Measurements from ENCODE around the gene MRFAP1. TPM values are rescaled to one million over a fixed set of nuclear protein-coding genes. Genes with fewer than 3 reads are reported as not detected.

MRFAP1 gene
- total and polyA plus RNA-seq, 2 experiments from 2014 or later = 221 to 256 TPM

DNA sequence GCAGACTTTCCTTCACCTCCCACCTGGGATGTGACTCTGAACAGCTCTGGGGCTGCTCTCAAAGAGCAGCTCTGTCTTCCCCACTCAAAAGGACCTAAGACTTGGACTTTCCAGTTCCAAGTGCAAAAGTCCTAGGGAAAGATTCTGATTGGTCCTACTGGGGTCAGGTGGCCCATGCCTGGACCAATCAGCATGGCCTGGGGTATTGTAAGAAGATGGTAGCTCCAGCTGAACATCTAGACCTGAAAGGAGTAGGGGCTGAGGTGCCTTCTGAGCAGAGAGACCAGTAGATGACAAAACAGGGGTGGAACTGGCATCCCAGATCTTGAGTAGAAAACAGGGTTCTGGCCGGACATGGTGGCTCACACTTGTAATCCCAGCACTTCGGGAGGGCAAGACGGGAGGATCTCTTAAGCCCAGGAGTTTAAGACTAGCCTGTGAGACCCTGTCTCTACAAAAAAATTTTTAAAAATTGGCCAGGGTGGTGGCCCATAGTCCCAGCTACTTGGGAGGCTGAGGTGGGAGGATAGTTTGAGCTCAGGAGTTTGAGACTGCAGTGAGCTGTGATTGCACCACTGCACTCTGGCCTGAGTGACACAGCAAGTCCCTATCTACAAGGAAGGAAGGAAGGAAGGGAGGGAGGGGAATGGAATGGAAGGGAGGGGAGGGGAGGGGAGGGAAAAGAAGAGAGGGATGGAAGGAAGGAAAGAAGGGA, 27.4 kb upstream of the MRFAP1 start:
- Histone ChIP-seq H2AFZ (no peak overlapping the region), H3K4me2 (no peak overlapping the region), H3K4me1 (ENCODE audit: insufficient read depth) (no peaks in the 10 kb centered on the region), H3K9me2 (replicated peaks; ENCODE audit: insufficient read depth) (no peaks in the 10 kb centered on the region), H3K27me3 (no peaks in the 10 kb centered on the region), H3K27ac (no peak overlapping the region), H3K79me2 (no peaks in the 10 kb centered on the region), H3K4me3 (no peak overlapping the region), H3K9me3 (ENCODE audit: low read depth) (no peaks in the 10 kb centered on the region), H3K36me3 (replicated peaks; ENCODE audit: insufficient read depth, low read depth) (no peaks in the 10 kb centered on the region), H4K20me1 (ENCODE audit: insufficient read depth, poor library complexity, severe bottlenecking) (no peaks in the 10 kb centered on the region)
- 98% methylated on average over 3 of the region's 3 CpGs for WGBS (ENCODE audit: low lambda C conversion rate, missing lambda C conversion rate)
- DNase-seq (ENCODE audit: low spot score) = no peak
- TF ChIP-seq EZH2phosphoT487 (IDR thresholded peaks at IDR 0.05; ENCODE audit: low read depth, severe bottlenecking, unreplicated experiment) (no peak), EZH2 (IDR thresholded peaks at IDR 0.05; ENCODE audit: borderline replicate concordance) (no peak)
- TF ChIP-seq, protein P1, sequence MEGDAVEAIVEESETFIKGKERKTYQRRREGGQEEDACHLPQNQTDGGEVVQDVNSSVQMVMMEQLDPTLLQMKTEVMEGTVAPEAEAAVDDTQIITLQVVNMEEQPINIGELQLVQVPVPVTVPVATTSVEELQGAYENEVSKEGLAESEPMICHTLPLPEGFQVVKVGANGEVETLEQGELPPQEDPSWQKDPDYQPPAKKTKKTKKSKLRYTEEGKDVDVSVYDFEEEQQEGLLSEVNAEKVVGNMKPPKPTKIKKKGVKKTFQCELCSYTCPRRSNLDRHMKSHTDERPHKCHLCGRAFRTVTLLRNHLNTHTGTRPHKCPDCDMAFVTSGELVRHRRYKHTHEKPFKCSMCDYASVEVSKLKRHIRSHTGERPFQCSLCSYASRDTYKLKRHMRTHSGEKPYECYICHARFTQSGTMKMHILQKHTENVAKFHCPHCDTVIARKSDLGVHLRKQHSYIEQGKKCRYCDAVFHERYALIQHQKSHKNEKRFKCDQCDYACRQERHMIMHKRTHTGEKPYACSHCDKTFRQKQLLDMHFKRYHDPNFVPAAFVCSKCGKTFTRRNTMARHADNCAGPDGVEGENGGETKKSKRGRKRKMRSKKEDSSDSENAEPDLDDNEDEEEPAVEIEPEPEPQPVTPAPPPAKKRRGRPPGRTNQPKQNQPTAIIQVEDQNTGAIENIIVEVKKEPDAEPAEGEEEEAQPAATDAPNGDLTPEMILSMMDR (IDR thresholded peaks at IDR 0.05; ENCODE audit: poor library complexity) = no peak

DNA sequence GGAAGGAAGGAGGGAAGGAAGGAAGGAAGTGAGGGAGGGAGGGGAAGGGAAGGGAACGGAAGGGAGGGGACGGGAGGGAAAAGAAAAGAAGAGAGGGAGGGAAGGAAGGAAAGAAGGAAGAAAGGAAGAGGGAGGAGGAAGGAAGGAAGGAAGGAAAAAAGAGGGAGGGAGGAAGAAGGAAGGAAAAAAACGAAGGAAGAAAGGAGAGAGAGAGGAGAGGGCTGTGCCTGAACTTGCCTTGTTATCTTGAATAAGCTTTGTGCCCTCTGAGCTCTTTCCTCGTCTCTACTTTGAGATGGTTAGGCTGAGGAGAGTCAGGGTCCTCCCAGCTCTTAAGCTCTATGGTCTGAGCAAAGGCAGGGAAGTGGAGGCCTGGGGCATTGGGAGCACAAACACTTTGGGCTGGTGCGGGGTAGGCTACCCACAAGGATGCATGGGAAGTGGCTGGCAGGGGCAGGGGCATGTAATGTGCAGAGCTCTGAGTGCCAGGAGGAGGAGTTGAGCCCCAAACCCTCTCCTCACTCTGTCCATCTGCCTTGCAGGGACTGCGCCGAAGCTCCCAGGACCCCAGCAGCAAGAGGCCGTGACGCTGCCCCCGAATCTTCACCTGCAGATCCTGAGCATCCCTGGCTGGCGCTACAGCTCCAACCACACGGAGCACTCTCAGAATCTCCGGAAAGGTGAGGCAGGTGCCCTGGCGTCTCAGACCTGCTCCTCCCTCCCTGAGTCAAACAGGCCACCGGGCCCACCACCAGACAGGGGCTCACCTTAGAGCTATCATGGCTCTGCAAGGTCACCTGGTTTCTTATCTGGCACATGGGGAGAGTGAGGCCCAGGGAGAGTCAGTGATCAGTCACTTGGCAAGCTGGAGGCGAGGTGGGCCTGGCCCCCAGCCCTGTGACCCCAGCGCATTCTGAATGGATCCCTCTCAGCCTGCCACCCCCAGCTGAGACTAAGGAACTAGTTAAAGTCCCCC, 26.5 kb upstream of the MRFAP1 start:
- H3K4me1 ChIP-seq (ENCODE audit: insufficient read depth) = no peaks in the 10 kb centered on the region
- H3K27ac ChIP-seq = no peak overlapping the region
- H3K36me3 ChIP-seq (replicated peaks; ENCODE audit: insufficient read depth, low read depth) = no peaks in the 10 kb centered on the region
- TF ChIP-seq EZH2phosphoT487 (IDR thresholded peaks at IDR 0.05; ENCODE audit: low read depth, severe bottlenecking, unreplicated experiment) (no peak), EZH2 (IDR thresholded peaks at IDR 0.05; ENCODE audit: borderline replicate concordance) (no peak)
- TF ChIP-seq, protein P1 (IDR thresholded peaks at IDR 0.05; ENCODE audit: poor library complexity) = no peak
- no peak overlapping the region for H3K4me2 ChIP-seq
- no peaks in the 10 kb centered on the region for H3K9me3 ChIP-seq (ENCODE audit: low read depth)
- H3K27me3 ChIP-seq = no peaks in the 10 kb centered on the region
- no peaks in the 10 kb centered on the region for H3K9me2 ChIP-seq (replicated peaks; ENCODE audit: insufficient read depth)
- no peaks in the 10 kb centered on the region for H3K79me2 ChIP-seq
- H2AFZ ChIP-seq = no peak overlapping the region
- no peak overlapping the region for H3K4me3 ChIP-seq
- no peak for DNase-seq (ENCODE audit: low spot score)
- 89% methylated on average over 15 of the region's 17 CpGs for WGBS (ENCODE audit: low lambda C conversion rate, missing lambda C conversion rate)
- no peaks in the 10 kb centered on the region for H4K20me1 ChIP-seq (ENCODE audit: insufficient read depth, poor library complexity, severe bottlenecking)

DNA sequence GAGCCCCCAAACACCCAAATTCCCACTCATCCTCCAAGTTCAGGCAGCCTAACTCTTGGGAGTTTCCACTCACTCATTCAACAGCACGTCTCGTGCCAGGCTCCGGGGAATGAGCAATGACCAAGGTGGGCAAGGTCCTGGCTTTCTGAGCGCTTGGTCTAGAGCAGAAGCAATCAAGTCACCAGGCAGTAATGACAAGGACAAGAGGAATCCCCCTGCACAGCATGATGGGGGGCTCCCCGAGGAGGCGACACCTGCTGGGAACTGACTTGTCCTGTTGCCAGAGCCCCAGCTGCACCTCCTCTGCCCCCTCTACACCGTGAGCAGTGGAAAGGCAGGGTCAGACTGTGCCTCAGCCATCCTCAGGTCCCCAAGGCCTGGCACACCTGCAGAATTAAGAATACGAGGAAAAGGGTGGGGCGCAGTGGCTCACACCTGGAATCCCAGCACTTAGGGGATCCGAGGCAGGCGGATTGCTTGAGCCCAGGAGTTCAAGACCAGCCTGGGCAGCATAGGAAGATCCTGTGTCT, 25.7 kb upstream of the MRFAP1 start:
- Histone ChIP-seq H2AFZ (no peak overlapping the region), H3K9me2 (replicated peaks; ENCODE audit: insufficient read depth) (no peaks in the 10 kb centered on the region), H3K4me2 (no peak overlapping the region), H3K36me3 (replicated peaks; ENCODE audit: insufficient read depth, low read depth) (no peaks in the 10 kb centered on the region), H4K20me1 (ENCODE audit: insufficient read depth, poor library complexity, severe bottlenecking) (no peaks in the 10 kb centered on the region), H3K79me2 (no peaks in the 10 kb centered on the region), H3K4me3 (no peak overlapping the region), H3K9me3 (ENCODE audit: low read depth) (no peaks in the 10 kb centered on the region), H3K27ac (no peak overlapping the region), H3K4me1 (ENCODE audit: insufficient read depth) (no peaks in the 10 kb centered on the region), H3K27me3 (no peaks in the 10 kb centered on the region)
- 92% methylated on average over 11 of the region's 11 CpGs for WGBS (ENCODE audit: low lambda C conversion rate, missing lambda C conversion rate)
- no peak for DNase-seq (ENCODE audit: low spot score)
- no peak for TF ChIP-seq EZH2 (IDR thresholded peaks at IDR 0.05; ENCODE audit: borderline replicate concordance)
- no peak for TF ChIP-seq EZH2phosphoT487 (IDR thresholded peaks at IDR 0.05; ENCODE audit: low read depth, severe bottlenecking, unreplicated experiment)
- TF ChIP-seq, protein P1 (IDR thresholded peaks at IDR 0.05; ENCODE audit: poor library complexity) = no peak
